Memory B cell (primary cell): ENCODE results near the gene CCDC92.

Source experiments
- ATAC-seq: fragments of 150-1000 bp; cut with Tn5 transposase; 2 replicates; pipeline ENCODE4 v1.10.0; 2021; ENCODE audit warnings: low read depth, mild to moderate bottlenecking, moderate library complexity
- DNase-seq, 2 donors: peaks; one replicate each; pipeline ENCODE4 v3.0.0; 2022; ENCODE audit warnings: low spot score in 2 of 2
- H3K27ac Mint-ChIP-seq: one replicate; pipeline ENCODE4 v1.8.0; 2022; ENCODE audit warnings: mild to moderate bottlenecking, moderate library complexity, mixed read lengths
- H3K27me3 Mint-ChIP-seq: one replicate; pipeline ENCODE4 v1.8.0; 2022; ENCODE audit warnings: mixed read lengths
- H3K36me3 Mint-ChIP-seq: one replicate; pipeline ENCODE4 v1.8.0; 2022; ENCODE audit warnings: mild to moderate bottlenecking, mixed read lengths
- H3K4me1 Mint-ChIP-seq: one replicate; pipeline ENCODE4 v1.8.0; 2022; ENCODE audit warnings: mixed read lengths
- H3K4me3 Mint-ChIP-seq: one replicate; pipeline ENCODE4 v1.8.0; 2022; ENCODE audit warnings: mild to moderate bottlenecking, moderate library complexity, mixed read lengths
- H3K9me3 Mint-ChIP-seq: one replicate; pipeline ENCODE4 v1.8.0; 2022; ENCODE audit warnings: mixed read lengths

Gene CCDC92, protein sequence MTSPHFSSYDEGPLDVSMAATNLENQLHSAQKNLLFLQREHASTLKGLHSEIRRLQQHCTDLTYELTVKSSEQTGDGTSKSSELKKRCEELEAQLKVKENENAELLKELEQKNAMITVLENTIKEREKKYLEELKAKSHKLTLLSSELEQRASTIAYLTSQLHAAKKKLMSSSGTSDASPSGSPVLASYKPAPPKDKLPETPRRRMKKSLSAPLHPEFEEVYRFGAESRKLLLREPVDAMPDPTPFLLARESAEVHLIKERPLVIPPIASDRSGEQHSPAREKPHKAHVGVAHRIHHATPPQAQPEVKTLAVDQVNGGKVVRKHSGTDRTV

DNA sequence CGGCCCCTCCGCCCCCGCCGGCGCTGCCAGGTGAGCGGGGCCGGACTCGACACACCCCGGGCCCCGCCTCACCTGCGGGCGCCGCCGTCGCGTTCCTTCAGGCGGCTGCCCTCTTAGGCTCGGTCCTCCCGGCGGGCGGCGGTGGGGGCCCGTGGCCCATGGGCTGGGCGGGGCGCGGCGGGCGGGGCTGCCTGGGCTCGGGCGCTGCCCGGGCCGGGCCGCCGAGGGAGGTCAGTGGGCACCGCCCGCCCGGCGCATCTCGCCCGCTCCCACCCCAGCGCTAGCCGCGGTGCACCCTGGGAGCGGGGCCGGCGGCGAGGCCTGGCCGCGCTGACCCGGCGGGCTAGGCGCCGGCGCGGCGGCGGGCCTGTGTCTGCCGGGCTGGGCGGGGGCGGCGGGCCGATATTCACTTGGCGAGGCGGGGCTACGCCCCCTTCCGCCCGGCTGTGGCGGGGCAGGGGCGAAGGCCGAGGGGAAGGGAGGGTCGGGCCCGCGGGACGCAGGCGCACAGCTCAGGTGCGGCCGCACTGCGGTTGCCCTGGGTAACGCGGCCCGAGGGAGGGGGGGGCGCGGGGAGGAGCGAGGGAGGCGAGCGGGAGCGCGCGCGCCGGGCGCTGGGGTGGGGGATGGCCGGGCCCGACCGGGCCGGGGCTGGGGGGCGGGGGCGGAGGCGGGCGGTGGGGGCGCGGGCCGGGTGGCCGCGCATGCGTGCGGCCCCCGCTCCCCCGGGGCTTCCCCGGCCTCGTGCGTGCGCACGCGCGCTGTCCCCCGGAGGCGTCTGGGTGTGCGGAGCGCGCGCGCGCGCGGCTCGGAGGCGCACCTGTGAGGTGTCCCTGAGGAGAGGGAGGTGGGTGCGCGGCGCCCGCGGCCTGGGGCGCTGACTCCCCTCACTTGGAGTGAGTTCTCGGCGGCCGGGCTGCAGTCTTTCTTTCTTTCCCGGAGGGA, at the start of gene CCDC92, which contains the start of gene ZNF664:
CCDC92 (minus strand) TSS at position 375 of the 945 bp plus-strand sequence. CDS start 28,526 bp downstream, outside the sequence.
ZNF664 (plus strand) TSS at position 759 of the 945 bp plus-strand sequence. CDS start 38,930 bp downstream, outside the sequence.
- H3K4me1 Mint-ChIP-seq, result peaks cover 15% of the 10 kb centered on the region
- H3K9me3 Mint-ChIP-seq, result no peaks in the 10 kb centered on the region
- H3K27me3 Mint-ChIP-seq, result no peaks in the 10 kb centered on the region
- H3K4me3 Mint-ChIP-seq, result peak within 1 kb of the TSS; percentile 91
- peak; percentile 96 to 97 for DNase-seq
- peaks cover 5% of the 10 kb centered on the region for H3K36me3 Mint-ChIP-seq
- ATAC-seq, result peak; percentile 81
- peak within 1 kb of the TSS; percentile 86 for H3K27ac Mint-ChIP-seq

DNA sequence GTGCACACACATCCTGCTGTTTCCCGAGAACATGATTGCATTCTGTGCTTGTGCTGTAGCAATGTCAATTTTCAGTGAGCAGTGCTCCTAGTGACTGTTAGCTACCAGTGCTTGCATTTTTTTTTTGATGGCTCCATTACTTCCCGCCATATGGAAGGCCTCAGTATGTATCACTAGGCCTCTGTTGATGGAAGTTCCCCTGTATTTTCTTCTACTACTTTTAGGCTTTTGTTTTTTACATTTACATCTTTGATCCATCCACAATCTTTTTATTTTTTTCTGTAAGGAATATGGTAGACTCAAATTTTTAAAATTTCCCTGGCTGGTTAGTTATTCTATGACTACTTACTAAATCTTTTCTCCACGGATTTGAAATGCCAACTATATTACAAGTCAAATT, 49.5 kb upstream of the CCDC92 start:
- H3K4me1 Mint-ChIP-seq, result peaks cover 5% of the 10 kb centered on the region
- no peak for ATAC-seq

DNA sequence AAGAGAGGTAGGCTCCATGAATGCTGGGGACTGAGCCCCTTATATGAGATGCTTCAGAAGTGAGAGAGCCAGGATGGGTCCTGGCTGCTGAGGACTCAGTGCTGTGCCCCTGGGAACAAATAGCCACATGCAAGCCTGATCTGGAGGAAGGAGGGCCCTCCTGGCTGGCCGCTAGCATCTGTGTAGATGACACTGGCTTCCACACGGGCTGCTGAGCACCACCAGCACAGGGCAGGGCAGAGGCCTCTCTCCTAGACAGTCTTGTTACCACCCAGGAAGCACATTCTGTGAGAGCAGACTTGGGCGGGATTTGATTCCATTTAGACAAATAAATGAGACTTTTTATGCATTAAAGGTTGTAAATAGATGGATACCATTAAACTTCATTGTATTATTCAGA, 48.4 kb upstream of the CCDC92 start:
- H3K9me3 Mint-ChIP-seq, result peaks cover 1% of the 10 kb centered on the region
- H3K4me3 Mint-ChIP-seq, result no peak overlapping the region
- H3K27ac Mint-ChIP-seq, result no peak overlapping the region
- peaks cover 1% of the 10 kb centered on the region for H3K36me3 Mint-ChIP-seq
- ATAC-seq (no peak), DNase-seq (no peak)
- H3K4me1 Mint-ChIP-seq, result peaks cover 5% of the 10 kb centered on the region
- H3K27me3 Mint-ChIP-seq, result no peaks in the 10 kb centered on the region

More for the DNA sequence above, 49.5 kb upstream of the CCDC92 start:
- DNase-seq, result no peak
- peaks cover 1% of the 10 kb centered on the region for H3K36me3 Mint-ChIP-seq
- no peak overlapping the region for H3K4me3 Mint-ChIP-seq
- no peaks in the 10 kb centered on the region for H3K27me3 Mint-ChIP-seq
- peaks cover 1% of the 10 kb centered on the region for H3K9me3 Mint-ChIP-seq
- H3K27ac Mint-ChIP-seq, result no peak overlapping the region

DNA sequence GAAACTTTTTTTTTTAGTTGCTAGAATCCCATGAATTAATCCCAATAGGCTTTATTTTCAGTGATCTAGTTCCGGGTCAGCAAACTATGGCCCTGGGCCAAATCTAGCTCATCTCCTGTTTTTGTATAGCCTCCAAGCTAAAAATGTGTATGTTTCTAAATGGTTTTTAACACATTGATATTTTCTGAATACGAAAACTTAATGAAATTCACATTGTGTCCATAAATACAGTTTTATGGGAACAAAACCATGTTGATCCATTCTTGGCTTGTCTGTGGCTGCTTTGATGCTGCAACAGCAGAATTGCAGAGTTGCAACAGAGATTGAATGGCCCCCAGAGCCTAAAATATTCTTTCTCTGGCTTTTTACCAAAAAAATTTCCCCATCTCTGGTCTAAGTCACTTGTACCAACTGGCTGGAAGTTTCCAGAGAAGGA, 47.9 kb upstream of the CCDC92 start:
- no peak overlapping the region for H3K4me3 Mint-ChIP-seq
- ATAC-seq (no peak), DNase-seq (no peak)
- no peak overlapping the region for H3K27ac Mint-ChIP-seq
- no peaks in the 10 kb centered on the region for H3K27me3 Mint-ChIP-seq
- H3K4me1 Mint-ChIP-seq, result peaks cover 5% of the 10 kb centered on the region
- H3K9me3 Mint-ChIP-seq, result peaks cover 1% of the 10 kb centered on the region
- H3K36me3 Mint-ChIP-seq, result peaks cover 1% of the 10 kb centered on the region

DNA sequence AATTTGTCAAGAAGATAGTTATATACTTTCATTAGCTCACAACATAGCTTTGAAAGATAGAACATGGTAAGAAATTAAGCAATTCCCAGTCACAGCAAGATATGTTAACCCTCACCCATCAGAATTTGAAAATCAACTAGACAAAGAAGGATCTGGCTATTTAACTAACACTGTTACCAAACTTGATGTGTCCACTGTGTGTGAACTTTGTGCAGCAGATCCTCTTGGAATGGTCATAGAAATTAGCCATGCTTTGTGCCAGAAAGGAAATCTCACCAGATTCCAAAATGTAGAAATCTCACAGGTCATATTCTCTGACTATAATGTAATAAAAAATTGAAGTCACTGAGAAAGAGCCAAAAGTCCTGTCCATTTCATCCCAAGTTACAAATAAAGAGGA, 46.5 kb upstream of the CCDC92 start:
- Mint-ChIP-seq H3K4me1 (peaks cover 5% of the 10 kb centered on the region), H3K27me3 (no peaks in the 10 kb centered on the region), H3K9me3 (peaks cover 1% of the 10 kb centered on the region), H3K4me3 (no peak overlapping the region), H3K27ac (peak overlapping the region; percentile 37), H3K36me3 (peaks cover 4% of the 10 kb centered on the region)
- no peak for DNase-seq
- ATAC-seq, result no peak

DNA sequence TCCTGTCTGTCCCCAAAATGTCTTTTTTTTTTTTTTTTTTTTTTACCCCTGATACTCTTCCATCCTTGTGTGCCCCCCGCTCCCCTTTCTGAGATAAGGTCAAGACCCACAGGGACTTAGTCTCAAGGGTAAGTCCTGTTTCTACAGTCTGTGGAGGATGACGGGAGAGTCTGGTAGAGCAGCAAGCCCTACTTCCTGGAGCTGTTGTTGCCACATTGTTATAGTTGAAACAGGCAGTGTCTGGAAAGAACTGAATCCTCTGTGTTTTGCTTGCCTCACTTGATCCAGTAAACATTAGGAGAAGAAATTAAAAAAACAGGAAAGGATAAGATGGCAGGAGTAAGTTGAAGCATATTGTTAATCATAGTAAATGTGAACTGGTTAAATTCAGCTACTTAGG, 45.9 kb upstream of the CCDC92 start:
- H3K4me1 Mint-ChIP-seq, result peaks cover 5% of the 10 kb centered on the region
- no peaks in the 10 kb centered on the region for H3K27me3 Mint-ChIP-seq
- H3K4me3 Mint-ChIP-seq, result no peak overlapping the region
- H3K9me3 Mint-ChIP-seq, result peaks cover 1% of the 10 kb centered on the region
- ATAC-seq (no peak), DNase-seq (no peak)
- H3K36me3 Mint-ChIP-seq, result peaks cover 8% of the 10 kb centered on the region
- peak overlapping the region; percentile 37 for H3K27ac Mint-ChIP-seq

DNA sequence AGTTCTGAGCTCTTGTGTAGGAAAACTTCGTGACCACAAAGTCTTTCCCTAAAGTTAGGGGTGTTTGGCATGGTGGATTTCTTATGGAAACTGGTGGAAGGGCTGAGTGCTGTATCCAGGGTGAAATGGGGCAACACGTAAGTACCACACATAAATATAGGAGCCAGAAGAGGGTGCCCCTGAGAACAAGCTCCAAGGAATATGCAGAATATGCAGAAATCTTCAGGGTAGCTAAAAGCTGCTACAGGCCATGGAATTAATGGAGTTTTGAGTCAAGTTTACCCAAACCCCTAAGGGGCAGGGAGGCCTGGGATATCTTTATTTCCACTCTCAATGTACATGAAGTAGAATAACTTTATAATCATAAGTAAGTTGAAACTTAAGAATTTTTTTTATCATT, 44.4 kb upstream of the CCDC92 start:
- H3K27ac Mint-ChIP-seq, result no peak overlapping the region
- H3K4me1 Mint-ChIP-seq, result peaks cover 5% of the 10 kb centered on the region
- H3K4me3 Mint-ChIP-seq, result no peak overlapping the region
- DNase-seq (no peak), ATAC-seq (no peak)
- H3K27me3 Mint-ChIP-seq, result no peaks in the 10 kb centered on the region
- peaks cover 18% of the 10 kb centered on the region for H3K36me3 Mint-ChIP-seq
- H3K9me3 Mint-ChIP-seq, result no peaks in the 10 kb centered on the region

DNA sequence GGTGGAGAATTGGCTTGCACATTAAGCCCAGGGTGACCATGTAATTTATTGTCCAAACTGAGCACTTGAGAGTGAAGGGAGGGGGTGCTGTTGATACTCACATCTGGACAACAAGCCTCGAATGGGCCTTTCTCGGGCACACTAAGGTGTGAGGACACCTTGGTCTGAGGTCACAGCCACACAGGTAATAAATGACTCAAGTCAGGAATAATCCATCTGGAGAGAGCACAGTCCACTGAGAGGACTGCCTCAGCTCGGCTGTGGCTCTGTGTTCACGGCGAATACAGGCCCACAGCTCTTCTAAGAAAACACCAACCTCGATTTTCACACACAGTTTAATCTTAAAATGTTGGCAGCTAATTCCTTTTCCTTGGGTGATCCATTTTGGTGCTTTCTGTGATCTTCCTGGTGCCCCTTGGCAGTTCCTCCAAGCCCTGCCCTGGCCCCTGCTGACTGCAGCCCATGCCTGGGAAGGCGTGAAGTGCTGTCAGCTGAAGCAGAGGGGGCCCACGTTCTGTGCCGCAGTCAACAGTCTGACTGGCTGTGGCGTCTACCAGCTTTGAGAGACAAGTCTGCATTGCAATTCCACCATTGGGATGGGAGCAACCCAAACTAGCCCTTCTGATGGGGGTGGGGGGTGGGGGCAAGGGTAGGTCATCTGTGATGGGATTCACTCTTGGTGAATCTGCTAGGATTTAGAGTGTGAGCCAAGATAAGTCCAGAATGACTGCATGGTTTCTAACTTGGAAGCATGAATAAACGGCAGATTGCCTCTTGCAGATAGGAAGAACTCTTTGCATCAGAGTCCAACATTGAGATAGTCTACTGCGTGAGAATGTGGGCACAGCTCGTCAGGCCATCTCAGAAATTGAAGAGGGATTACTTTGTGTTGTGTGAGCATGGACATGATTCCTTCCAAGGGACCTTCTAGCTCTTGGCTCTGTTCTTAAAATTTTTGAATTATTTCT, 43.1 kb upstream of the CCDC92 start:
- peaks cover 27% of the 10 kb centered on the region for H3K36me3 Mint-ChIP-seq
- no peak overlapping the region for H3K27ac Mint-ChIP-seq
- DNase-seq (no peak), ATAC-seq (no peak)
- H3K4me3 Mint-ChIP-seq, result no peak overlapping the region
- H3K9me3 Mint-ChIP-seq, result no peaks in the 10 kb centered on the region
- peaks cover 5% of the 10 kb centered on the region for H3K4me1 Mint-ChIP-seq
- no peaks in the 10 kb centered on the region for H3K27me3 Mint-ChIP-seq

DNA sequence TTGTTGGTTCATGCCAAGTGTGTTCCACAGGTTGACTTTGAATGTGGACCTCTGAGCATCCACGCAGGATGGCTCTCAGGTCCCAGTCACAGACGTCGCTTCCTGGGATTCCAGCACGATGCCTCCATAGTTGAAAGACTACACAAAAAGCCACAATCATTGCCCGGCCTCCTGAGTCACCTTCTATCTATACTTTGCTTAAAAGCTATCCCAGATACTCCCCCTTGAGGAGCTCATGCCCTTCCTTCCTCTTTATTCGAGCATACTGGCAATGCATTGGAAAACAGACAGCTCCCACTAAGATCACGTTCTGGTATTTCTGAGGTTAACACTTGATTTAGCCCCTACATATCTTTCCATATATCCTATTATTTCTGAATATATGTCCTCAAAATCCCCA, 40.4 kb upstream of the CCDC92 start:
- Mint-ChIP-seq H3K4me3 (no peak overlapping the region), H3K27me3 (no peaks in the 10 kb centered on the region), H3K36me3 (peaks cover 32% of the 10 kb centered on the region), H3K4me1 (peaks cover 4% of the 10 kb centered on the region), H3K9me3 (no peaks in the 10 kb centered on the region), H3K27ac (no peak overlapping the region)
- DNase-seq, result no peak
- no peak for ATAC-seq

DNA sequence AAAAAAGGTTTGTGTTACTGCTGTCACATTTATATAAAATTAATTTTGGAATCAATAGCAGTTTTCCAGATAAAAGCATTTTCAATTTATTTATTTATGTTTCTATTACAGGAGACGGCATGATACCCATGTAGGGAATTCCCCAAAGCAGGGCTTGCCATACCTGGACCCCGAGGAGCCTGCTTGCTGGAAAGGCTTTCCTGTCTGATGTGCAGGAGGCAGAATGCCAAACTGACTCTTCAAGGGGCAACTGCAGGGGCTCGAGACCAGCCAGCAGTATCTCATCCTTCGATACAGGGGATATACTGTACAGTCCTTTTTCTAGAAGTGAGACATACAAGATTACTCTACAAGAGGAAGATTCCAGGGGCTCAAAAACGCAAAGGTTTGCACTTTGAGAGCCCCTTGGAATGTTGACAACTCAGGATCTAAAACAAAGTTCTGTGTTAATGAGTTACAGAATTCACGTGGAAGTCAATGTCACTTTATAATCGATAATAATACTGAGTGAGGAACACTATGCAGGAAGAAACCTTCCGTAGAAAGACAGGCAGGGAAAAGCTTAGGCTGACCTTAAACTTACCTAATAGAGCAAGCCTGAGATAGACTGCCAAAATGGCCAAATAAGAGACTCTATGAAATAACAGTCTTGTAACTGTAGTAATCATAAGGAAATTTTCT, 38.9 kb upstream of the CCDC92 start:
- Mint-ChIP-seq H3K4me3 (no peak overlapping the region), H3K4me1 (peaks cover 10% of the 10 kb centered on the region), H3K27ac (no peak overlapping the region), H3K36me3 (peaks cover 35% of the 10 kb centered on the region), H3K9me3 (no peaks in the 10 kb centered on the region), H3K27me3 (no peaks in the 10 kb centered on the region)
- ATAC-seq, result no peak
- no peak for DNase-seq

DNA sequence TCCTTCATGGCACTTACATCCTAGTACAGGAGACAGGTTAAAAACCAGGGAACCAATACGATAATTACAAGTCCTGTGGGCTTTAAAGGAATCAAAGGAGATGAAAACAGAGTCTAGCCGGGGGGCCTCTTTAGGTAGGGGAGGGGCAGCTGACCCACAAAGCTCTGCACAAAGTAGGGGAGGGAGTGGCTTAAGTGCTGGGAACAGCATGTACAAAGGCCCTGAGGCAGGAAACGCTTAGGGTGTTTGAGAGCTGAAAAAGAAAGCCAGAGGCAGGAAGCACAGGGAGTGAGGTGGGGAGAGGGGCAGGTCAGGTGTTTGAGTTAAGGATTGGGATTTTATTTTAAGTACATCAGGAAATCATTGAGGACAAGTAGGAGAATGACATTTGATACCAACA, 38.1 kb upstream of the CCDC92 start:
- H3K9me3 Mint-ChIP-seq, result no peaks in the 10 kb centered on the region
- no peaks in the 10 kb centered on the region for H3K27me3 Mint-ChIP-seq
- H3K27ac Mint-ChIP-seq, result peak overlapping the region; percentile 12
- peaks cover 19% of the 10 kb centered on the region for H3K4me1 Mint-ChIP-seq
- DNase-seq (no peak), ATAC-seq (no peak)
- no peak overlapping the region for H3K4me3 Mint-ChIP-seq
- peaks cover 35% of the 10 kb centered on the region for H3K36me3 Mint-ChIP-seq

DNA sequence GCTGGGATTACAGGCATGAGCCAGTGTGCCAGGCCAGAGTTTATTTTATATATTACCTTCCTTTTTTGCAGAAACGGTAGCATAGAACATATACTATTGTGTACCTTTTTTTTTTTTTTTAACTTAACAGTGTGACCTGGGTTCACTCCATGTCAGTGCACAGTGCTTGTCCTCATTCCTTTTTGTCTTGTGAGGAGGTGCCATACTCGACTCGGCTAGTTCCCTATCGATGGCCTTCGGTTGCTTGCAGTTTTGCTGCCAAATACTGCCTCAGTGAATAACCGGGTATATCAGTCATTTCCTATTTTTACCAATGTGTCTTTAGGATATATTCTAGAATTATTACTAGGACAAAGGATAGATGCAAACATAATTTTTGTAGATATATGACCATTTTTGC, 37.1 kb upstream of the CCDC92 start:
- no peak for ATAC-seq
- Mint-ChIP-seq H3K4me3 (no peak overlapping the region), H3K27ac (no peak overlapping the region), H3K9me3 (no peaks in the 10 kb centered on the region), H3K36me3 (peaks cover 33% of the 10 kb centered on the region), H3K4me1 (peaks cover 21% of the 10 kb centered on the region), H3K27me3 (no peaks in the 10 kb centered on the region)
- DNase-seq, result no peak

DNA sequence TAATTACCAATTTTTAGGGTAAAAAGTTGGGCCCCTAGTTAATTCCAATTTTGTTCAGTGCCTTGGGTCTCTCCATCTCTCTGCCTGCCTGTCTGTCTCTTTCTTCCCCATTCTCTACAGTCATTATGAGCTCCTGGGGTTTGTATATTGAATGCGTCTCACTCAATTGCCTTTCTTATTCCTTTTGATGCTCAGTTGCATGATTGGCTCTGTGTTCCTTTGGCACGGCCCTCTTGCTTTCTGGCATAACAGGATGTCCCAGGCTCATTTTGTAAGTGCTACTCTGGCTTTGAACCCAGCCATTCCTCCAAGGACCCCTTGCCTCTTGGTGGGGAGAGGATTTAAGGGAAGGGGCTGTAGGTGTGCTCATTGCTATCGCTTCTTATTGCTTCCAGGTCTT, 36.0 kb upstream of the CCDC92 start:
- Mint-ChIP-seq H3K4me1 (peaks cover 21% of the 10 kb centered on the region), H3K4me3 (no peak overlapping the region), H3K9me3 (no peaks in the 10 kb centered on the region), H3K27ac (peak overlapping the region; percentile 53), H3K36me3 (peaks cover 29% of the 10 kb centered on the region), H3K27me3 (no peaks in the 10 kb centered on the region)
- DNase-seq (no peak), ATAC-seq (no peak)
